ENCODE data around the gene NTN1. TPM values are rescaled to one million over a fixed set of nuclear protein-coding genes. Genes with fewer than 3 reads are reported as not detected.
"Not testable (repeated sequence)": the region's sequence is repeated elsewhere in the genome, so short reads cannot be mapped to it uniquely, and the experiment has no call there.

NTN1 gene
- total RNA-seq, 1 donor from 2014 or later: 0.68 TPM

DNA sequence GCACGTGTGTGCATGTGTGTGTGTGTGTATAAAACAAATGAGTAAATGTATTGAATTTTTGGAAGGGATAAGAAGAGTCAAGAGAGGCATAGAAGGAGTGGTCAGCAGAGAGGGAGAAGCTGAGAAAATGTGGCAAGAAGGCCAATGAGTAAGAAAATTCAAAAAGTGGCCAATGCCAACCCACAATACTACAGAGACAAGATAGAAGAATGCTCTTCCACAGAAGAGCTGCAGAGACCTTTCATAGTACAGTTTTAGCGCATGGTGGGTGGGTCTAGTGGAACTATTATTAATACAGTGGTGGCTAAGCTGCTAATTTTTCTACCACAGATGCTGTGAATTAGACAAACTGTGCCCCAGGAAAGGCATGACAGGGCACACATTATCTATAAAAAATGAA lies 233.5 kb downstream of the NTN1 start:
- no peak for DNase-seq

DNA sequence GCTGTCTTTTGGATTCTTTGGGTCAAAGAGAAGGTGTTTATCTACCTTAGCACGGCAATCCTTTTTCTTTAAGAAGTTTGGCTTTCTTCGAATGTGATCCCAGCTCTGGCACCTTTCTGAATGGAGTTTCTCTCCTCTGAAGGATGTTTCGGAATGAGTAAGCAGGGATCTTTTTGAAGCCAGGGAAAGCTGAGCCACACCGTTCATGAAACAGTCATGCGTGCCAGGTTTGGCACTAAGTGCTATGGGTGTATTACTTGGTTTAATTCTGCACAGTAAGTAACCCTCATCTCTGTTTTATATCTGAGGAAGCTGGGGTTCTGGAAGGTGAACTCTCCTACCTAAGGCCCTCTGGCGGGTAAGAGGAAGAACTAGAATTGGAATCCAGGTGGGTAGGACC lies 234.5 kb downstream of the NTN1 start:
- DNase-seq: no peak

DNA sequence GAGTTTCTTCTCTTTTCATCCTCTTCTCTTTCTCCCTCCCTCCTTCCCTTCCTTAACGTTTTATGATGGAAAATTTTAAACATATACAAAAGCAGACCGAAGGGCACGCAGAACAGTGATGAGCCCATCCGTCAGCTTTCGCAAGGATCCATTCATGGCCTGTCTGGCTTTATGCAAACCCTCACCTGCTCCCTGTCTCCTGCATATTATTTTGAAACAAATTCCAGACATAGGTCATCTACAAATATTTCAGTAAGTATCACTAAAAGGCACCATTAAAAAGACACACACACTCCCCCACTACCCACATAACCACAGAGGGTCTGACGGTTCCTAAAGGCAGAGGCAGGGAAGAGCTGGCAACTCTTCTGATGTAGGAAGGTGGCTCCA lies 235.0 kb downstream of the NTN1 start:
- DNase-seq: no peak

DNA sequence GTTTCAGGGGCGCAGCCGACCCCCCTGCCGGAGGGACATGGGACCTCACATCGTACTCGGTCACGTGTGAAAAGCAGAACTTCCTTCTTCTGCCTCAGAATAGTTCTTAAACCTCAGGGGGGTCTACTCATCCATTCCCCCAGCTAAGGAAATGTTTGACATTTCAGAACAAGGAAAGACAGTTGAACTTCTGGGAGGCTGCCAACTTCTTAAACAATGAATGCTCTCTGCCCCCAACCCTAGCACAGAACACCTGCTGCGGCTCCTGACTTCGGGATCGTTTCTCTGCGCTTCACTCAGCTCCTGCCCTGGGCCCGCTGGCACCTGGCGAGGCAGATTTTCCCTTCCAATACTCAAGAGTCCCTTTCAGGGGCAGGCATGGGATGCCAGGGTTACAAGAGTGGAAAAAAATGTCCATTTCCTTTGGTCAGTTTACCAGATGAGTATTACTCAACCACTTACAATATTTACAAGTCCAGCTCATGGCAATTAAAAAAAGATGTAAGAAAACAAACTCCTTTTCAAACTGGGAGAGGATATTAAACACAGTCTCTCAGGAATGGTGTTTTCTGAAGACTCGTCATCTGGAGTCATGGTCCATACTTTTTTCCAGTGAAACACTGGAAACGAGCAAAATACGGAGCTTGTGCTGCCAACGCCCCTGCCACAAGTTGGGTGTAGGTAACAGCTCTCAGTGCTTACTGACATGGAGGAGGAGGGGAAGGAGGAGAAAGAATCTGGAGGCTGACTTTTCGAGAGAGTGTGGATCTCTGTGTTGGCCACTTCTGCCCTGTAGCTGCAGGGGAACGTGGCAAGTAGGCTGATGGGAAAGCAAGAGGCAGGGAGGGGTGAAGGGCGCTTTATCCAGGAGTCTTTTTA lies 235.7 kb downstream of the NTN1 start:
- DNase-seq: peak; percentile 81

DNA sequence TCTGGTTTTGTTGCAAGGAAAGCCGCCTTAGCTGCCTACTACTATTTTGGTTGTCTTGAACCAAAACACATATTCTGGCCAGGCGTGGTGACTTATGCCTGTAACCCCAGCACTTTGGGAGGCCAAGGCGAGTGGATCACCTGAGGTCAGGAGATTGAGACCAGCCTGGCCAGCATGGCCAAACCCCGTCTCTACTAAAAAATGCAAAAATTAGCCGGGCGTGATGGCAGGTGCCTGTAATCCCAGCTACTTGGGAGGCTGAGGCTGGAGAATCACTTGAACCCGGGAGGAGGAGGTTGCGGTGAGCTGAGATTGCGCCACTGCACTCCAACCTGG lies 236.3 kb downstream of the NTN1 start:
- not testable (repeated sequence) for DNase-seq

DNA sequence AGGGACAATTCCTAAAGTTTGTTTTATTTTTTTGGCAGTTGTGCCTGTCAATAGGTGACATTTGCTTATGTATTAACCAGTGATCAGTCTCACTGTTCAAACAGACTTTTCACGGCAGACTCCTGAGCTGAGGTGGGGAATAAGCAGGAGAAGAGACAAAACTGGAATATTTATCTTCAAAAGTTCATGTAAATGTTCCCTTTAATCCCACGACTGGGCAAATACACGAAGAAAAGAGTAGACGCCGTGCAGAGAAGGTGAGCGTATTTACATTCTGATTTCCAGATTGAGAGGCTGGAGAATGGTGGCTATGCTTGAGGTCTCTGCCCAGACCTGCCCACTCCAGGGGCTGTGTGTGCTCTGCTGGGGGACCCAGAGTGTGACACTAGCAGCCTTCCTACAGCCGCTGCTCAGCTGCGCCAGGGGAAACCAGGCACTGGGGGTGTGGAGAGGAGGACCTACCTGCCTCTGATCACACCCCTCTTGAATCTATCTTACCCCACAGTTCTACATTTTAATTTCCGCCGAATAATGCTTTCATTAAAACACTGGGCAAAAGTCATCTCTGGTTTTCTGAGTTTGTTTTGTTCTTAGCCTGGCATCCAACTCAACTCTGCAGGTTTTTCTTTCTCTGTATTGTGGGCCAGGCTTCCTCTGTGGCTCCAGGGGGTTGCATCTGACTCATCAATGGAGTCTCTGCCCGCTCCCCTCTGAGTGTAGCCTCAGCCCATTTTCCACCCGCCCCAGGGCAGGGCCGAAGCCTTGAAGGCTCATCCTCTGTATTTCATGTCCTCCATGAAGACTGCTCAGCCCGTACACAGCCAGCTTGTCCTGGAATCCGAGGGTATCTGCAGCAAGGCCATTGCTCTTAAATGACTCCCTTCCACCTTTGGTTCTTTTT lies 237.1 kb downstream of the NTN1 start:
- peak; percentile 51 for DNase-seq

DNA sequence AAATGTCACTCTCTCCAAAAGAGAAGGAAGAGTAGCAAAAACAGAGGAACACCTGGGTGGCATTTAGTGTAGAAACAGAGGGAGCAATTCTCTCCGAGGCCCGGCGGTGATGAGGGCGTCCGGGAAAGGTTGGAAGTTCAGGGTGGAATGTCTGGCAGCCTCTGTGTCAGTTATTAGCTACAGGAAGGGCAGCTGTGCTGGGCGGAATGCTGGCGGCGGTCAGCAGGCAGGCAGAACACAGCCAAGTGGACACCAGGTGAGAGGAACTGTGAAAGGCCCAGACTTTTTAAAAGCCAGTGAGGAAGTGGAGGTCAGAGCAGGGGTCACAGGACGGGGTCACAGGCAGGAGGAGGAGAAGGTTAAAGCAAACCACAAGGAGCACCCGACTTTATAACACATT lies 238.1 kb downstream of the NTN1 start:
- DNase-seq: peak; percentile 85

DNA sequence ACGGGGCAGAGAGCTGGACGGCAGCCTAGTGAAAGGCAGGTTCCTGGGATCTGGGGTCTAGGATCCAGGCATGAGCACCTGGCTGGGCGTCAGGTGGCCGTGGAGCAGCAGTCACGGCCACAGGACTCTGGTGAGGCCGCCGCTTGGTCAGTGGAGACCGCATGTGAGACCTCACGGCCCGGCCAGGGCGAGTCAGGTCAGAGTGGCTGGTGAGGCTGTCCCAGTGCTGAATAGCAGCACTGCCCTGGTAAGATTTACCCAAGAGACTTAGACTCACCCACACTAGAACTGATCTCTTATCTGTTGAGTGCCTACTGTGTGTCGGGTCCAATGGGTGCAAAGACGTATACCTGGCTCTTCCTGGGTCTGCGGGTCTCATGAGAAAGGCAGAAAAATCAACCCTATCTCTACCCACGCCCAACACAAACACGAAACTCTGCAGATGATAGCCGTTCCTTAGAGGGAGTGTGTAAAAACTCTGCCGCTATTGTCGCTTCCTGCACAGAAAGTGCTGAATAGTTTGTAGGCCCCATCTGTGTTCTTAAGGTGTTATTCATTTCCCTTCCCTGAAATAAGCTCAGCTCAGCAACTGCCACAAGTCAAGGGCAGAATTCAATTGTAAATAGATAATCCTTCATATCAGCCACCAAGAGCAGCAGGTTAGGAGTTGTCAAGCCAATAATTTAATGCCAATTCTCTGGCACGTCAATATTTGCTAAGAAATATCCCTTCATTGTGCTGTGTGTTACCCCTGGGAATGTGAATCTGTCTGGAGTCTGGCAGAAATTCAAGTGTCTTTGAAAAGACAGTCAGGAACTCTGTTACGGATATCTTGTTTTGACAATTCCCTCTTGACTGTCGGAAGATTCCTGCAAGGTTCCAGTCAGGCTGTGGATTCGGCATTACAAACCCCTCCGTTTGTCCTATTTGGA lies 240.0 kb downstream of the NTN1 start:
- DNase-seq: peak; percentile 55

DNA sequence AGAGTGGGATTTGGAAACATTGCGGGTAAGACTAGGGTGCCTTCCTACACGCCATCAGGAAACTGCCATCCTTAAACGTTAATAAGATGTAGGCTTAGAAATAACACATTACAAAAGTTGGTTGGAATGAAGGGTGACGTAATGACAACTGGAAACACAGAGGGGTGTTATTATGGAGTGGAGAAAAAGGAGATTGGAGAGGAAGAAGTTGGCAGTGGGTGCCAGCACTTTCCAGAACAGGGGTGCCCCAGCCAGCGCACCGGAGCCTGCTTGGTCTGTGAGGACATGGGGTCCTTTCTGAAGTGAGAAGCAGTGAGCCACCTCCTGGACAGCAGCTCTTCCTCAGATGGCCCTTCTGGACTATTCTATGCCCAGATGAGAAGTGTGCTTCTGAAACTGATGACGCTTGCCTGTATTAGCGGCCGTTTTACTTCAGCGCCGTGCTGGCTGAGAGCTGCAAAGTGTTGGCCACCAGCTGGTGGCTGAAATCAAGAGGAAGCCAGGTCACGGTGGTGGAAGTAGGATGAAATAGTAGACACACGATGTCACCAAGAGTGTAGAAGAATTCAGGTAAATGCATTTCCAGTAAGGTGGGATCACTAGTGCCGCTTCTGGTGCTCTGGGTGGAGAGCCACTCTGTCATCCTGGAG lies 244.8 kb downstream of the NTN1 start:
- no peak for DNase-seq

DNA sequence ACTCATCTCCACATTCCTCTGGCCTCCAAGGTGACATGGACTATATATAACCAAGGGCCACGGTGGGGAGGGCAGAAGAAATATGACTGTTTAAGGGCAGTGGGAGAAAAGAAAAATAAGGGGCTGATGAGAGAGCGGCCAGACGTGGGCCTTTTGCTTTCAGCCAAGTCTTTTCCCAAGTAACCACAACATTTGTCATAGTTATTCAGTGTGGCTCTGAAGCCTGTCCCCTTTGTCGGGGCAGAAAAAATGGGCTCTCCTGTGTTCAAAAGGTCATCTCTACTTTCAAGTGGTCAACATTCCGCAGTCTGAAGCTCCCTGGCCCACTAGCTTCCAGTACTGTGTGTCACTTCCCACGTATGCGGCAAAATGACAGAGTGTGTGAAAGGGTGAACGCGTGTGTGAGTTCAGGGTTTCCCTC lies 245.4 kb downstream of the NTN1 start:
- no peak for DNase-seq

DNA sequence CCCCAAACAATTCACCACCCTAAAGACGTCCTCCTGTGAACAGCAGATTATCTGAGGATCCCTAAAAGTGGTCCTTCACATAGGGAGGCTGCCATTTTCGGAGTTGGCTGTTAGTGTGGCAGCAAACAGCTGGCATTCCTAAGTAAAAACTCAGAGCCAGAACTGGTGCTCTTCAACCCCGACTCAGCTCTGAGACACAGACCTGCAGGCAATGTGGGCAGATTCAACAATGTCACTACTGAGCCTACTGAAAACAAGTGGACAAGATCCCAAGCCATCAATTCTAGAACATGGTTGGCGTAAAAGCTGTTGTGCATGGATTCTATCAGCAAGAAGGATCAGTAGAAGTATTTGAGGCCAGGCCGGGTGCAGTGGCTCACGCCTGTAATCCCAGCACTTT lies 247.2 kb downstream of the NTN1 start:
- DNase-seq: no peak

DNA sequence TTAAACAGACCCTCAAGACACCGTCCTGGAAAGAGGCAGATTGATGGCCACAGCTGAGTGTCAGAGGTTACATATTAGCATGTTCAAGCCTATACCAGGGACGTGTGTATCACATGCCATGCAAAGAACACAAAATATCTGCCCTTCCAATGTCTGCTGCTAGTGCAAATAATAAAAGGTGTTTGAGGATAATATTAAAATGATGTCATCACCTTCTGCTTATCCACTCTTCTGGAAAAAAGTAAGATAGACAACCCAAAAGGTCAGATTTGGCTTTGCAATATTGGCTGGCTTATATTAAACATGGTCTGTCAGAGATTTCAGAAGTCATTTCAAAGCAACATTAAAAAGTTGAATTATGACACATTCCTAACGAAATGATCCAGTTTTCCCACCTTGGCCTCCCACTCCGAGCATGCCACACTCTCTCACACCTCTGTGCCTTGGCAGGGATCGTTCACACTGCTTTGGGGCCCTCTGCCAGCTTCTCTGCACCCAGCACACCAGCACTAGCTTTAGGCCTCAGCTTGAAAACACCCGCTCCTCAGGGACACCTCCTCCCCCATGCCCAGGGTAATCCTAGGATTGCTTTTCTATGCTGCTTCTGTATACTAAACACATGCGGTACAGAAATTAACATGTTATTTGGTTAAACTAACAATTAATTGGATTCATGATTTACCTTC lies 248.2 kb downstream of the NTN1 start:
- no peak for DNase-seq

DNA sequence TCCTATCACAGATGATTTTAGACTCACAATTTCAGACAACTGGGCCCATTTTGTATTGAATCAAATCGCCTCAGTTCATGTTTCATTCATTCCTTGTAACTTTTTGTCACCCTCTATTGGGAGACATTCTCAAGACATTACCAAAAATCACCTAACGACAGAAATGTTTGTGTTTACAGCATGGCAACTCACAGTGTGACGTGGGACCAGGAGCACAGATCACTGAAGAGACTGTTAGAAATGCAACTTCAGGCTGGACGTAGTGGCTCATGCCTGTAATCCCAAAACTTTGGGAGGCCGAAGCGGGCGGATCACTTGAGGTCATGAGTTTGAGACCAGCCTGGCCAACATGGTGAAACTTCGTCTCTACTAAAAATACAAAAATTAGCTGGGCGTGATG lies 249.6 kb downstream of the NTN1 start:
- DNase-seq: no peak

DNA sequence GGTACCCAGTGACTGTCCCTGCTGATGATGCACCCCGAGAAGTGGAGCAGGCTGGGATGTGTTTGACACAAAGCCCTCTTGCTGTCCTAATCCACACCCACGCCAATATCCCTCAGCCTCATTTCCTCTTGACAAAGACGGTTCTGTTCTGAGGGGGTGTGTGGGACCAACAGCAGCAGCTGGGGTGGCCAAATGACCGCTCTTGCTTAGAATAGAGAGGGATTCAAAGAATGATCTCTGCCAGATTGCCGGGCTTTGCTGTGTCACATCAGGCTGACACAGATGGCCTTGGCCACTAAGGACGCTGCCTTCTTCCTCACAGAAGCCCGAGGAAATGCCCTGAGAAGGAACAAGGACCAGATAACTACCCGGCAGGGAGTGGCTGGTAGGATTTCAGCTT lies 250.7 kb downstream of the NTN1 start:
- no peak for DNase-seq

DNA sequence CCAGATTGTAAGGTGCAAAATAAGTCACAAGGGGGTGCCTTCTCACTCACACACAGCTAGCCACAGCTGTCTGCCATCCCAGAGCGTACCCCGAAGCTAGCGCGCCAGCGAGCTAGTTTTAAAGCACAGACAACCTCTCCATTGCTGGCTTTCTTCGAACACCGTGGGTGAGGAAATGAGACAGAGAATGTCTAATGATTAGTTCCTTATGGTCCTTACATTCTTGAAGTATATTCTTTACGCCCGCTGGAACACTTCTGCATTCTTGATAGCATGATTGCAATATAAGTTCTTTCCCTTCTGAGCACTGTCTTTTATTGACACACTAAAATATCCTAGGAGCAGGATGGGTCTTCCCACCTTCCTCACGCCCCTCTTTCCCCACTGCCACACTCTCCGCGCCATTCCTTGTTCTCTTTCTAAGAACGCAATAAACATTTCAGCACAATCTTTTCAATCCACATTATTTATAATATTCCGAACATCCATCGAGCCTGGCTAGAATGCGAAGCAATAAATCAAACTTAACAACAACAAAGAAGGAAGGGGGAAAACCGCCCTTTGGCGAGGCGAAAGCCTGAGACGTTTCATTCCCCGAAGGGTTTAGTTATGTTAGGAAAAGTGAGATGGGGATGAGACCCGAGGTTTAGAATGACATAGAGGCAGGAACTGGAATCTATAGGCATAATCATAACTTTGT lies 251.3 kb downstream of the NTN1 start:
- no peak for DNase-seq

DNA sequence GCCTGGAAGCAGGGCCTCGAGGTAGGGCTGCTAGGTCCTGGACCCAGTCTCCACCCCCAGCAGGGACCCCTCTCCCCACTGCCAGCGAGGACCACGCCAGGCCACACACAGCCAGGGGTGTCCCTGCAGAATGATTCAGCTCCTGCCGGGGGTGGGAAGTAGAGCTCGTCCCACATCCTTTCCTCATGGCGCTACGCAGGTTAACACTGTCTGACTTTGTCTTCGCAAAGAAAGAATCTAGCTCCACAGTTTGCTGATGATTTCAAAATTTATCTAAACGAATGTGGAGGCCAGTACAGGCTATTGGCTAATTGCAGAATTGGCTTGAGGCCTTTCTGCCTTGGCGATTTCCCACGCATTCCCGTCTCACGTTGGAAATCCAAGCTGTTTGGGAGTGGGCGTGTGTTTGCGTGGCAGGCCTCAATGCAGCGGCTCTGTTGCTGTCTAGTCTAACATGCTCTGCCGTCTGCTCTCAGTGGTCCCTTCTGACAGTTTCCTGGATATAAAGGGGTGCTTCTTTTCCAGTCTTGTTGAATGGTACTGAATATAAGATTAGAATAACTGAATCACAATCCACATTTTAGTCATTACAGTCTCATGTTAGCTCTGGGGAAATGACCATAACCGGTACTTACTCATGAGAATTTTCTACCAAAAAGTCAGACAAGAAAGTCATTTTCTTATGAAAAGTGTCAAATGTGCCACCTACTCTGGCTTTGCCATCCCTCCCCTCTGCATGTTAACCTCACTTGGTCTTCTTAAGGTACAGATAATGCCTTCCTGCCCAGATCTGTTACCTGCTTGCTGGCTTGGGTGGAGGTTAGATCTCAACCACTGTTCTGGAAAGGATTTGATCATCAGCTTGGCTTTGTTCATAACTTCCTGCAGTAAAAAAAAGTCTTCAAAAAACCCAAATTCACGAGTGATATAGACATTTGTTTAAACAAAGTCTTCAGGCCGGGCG lies 252.4 kb downstream of the NTN1 start:
- DNase-seq: no peak

DNA sequence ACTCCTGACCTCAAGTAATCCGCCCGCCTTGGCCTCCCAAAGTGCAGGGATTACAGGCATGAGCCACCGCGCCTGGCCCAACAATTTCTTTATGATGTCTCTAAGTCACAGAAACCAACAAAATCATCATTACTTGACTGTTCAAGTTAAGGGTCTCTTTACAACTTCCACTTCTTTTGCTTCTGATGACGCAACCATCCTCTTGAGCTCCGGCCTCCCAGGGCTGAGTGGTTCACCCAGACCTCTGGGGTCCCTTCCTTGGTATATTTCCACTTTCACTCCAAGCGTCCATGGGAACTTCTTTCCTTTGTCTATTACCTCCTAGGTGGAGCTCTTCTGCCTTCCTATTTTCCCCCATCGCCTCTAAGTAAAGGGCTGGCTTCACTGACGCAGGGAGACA lies 253.7 kb downstream of the NTN1 start:
- DNase-seq: no peak

DNA sequence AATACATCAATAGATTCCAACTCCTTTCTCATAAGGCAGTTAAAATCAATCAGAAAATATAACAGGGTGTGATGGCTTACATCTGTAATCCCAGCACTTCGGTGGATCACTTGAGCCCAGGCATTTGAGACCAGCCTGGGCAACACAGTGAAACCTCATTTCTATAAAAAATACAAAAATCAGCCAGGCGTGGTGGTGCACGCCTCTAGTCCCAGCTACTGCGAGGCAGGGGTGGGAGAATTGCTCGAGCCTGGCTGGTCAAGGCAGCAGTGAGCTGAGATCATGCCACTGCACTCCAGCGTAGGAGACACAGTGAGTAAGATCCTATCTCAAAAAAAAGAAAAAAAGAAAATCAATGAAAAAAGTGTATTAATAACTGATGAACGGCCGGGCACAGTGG lies 258.6 kb downstream of the NTN1 start:
- no peak for DNase-seq

DNA sequence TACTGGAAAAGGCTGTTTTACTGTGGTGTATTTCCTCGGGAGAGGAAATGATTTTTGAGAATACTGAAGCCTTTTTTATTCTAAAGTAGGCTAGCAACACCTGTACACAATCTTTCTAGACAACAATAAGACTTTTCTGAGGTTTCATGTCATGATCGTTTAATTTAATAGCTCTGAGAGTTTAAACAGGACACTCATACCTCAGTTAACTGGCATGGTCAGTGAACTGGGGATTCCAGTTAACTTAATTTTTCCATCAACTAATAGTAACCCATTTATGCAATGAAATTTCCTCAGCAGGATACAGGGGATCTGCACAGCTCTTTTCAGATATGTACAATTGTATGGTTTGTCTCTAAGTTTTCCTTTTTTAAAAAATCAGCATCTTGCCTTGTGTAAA lies 262.6 kb downstream of the NTN1 start:
- no peak for DNase-seq

DNA sequence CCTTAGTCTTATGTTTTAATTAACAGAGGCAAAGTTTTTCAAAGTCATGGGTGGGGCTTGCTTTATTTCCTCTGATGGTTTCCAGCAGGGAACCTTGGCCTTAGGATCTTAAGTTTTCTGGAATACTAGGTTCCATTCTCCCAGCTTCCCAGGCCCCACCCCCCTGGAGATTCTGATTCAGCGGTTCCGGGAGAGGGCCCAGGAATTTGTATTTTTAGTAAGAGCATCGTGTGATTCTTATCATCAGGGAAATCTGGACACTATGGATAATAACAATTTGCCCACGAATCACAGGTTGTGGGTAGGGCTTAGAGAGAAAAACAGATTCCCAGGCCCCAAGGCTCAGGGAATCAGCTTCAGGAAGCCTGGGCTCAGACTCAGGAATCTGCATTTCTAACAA lies 263.6 kb downstream of the NTN1 start:
- DNase-seq: no peak
